DOHH2 (cell line): Measurements from ENCODE around the gene MACROH2A2.
"Not testable (repeated sequence)": the region's sequence is repeated elsewhere in the genome, so short reads cannot be mapped to it uniquely, and the experiment has no call there.

Experiments
- H3F3A ChIP-seq: fragments of 200-600 bp; sonication (generic), shearing (Covaris generic); 2 replicates; pipeline ENCODE4 v1.6.0; 2016; ENCODE audit warnings: antibody characterized with exemption, mild to moderate bottlenecking; ENCODE audit not compliant: control insufficient read depth, insufficient read depth
- H3K27ac ChIP-seq: fragments of 200-600 bp; sonication (generic); 2 replicates; pipeline ENCODE4 v1.5.1; 2014; ENCODE audit warnings: low read depth, mild to moderate bottlenecking, low read length, moderate library complexity
- H3K27me3 ChIP-seq: fragments of 200-600 bp; sonication (generic); 2 replicates; pipeline ENCODE4 v1.6.1; 2014; ENCODE audit warnings: mild to moderate bottlenecking, low read length, mixed read lengths; ENCODE audit not compliant: control insufficient read depth
- H3K36me3 ChIP-seq: fragments of 200-600 bp; sonication (generic); 2 replicates; pipeline ENCODE4 v1.6.1; 2014; ENCODE audit warnings: mild to moderate bottlenecking, low read length, moderate library complexity, mixed read lengths; ENCODE audit not compliant: control insufficient read depth
- H3K4me1 ChIP-seq: fragments of 200-600 bp; sonication (generic); 2 replicates; pipeline ENCODE4 v1.6.1; 2014; ENCODE audit warnings: mild to moderate bottlenecking, low read length, mixed read lengths; ENCODE audit not compliant: control insufficient read depth
- H3K4me2 ChIP-seq: fragments of 200-600 bp; sonication (generic); 2 replicates; pipeline ENCODE4 v1.6.0; 2014; ENCODE audit warnings: mild to moderate bottlenecking, low read length, moderate library complexity
- H3K4me3 ChIP-seq: fragments of 200-600 bp; sonication (generic); 2 replicates; pipeline ENCODE4 v1.5.1; 2014; ENCODE audit warnings: mild to moderate bottlenecking, low read length, mixed read lengths
- H3K79me2 ChIP-seq: fragments of 200-600 bp; sonication (generic); 2 replicates; pipeline ENCODE4 v1.6.1; 2014; ENCODE audit warnings: mild to moderate bottlenecking, low read length, mixed read lengths; ENCODE audit not compliant: control insufficient read depth
- H3K9me2 ChIP-seq: fragments of 200-600 bp; sonication (generic); replicated peaks from 2 replicates; pipeline ENCODE4 v1.6.1; 2014; ENCODE audit warnings: mild to moderate bottlenecking, low read length, mixed read lengths; ENCODE audit not compliant: control insufficient read depth
- H3K9me3 ChIP-seq: fragments of 200-600 bp; sonication (generic); 2 replicates; pipeline ENCODE4 v1.6.1; 2014; ENCODE audit warnings: antibody characterized with exemption, low read length, mixed read lengths; ENCODE audit not compliant: control insufficient read depth, insufficient read depth
- H4K20me1 ChIP-seq: fragments of 200-600 bp; sonication (generic); 2 replicates; pipeline ENCODE4 v1.6.0; 2014; ENCODE audit warnings: low read depth, mild to moderate bottlenecking, antibody characterized with exemption, low read length, moderate library complexity; ENCODE audit not compliant: control insufficient read depth, insufficient read depth
- CTCF ChIP-seq: fragments of 200-600 bp; sonication (generic); IDR thresholded peaks from one replicate; pipeline ENCODE4 v1.5.1; 2014; ENCODE audit warnings: antibody characterized with exemption, mild to moderate bottlenecking, low read depth, low read length; ENCODE audit not compliant: poor library complexity, severe bottlenecking
- EZH2phosphoT487 ChIP-seq: fragments of 200-600 bp; sonication (generic); IDR thresholded peaks from 2 replicates; pipeline ENCODE4 v1.6.1; 2017; ENCODE audit warnings: borderline replicate concordance, mild to moderate bottlenecking, antibody characterized with exemption, low read length, moderate library complexity, mixed read lengths

The MACROH2A2 gene

GRCh38 chr10:70097459-70097858, 44.8 kb downstream of the MACROH2A2 start:
- H3K36me3 ChIP-seq = no peaks in the 10 kb centered on the region

GRCh38 chr10:70098271-70098670, 45.6 kb downstream of the MACROH2A2 start:
- Histone ChIP-seq H3K9me2 (no peaks in the 10 kb centered on the region), H3K27ac (no peak overlapping the region), H3K79me2 (no peaks in the 10 kb centered on the region), H3F3A (no peaks in the 10 kb centered on the region), H3K9me3 (no peaks in the 10 kb centered on the region), H4K20me1 (no peaks in the 10 kb centered on the region), H3K4me2 (no peak overlapping the region), H3K27me3 (peaks cover 15% of the 10 kb centered on the region), H3K36me3 (no peaks in the 10 kb centered on the region), H3K4me1 (no peaks in the 10 kb centered on the region), H3K4me3 (no peak overlapping the region)
- TF ChIP-seq CTCF = no peak
- TF ChIP-seq EZH2phosphoT487 = no peak

More at GRCh38 chr10:70097459-70097858, 44.8 kb downstream of the MACROH2A2 start:
- H3K79me2 ChIP-seq = no peaks in the 10 kb centered on the region
- no peaks in the 10 kb centered on the region for H3K9me2 ChIP-seq
- H3K4me1 ChIP-seq = no peaks in the 10 kb centered on the region
- no peak overlapping the region for H3K4me2 ChIP-seq
- no peaks in the 10 kb centered on the region for H3F3A ChIP-seq
- no peaks in the 10 kb centered on the region for H4K20me1 ChIP-seq
- H3K27me3 ChIP-seq = peaks cover 15% of the 10 kb centered on the region
- H3K9me3 ChIP-seq = no peaks in the 10 kb centered on the region
- no peak for TF ChIP-seq EZH2phosphoT487
- TF ChIP-seq CTCF = no peak
- H3K27ac ChIP-seq = no peak overlapping the region
- no peak overlapping the region for H3K4me3 ChIP-seq

GRCh38 chr10:70101068-70101562, 48.5 kb downstream of the MACROH2A2 start:
- H3K27ac ChIP-seq, H4K20me1 ChIP-seq, H3K9me2 ChIP-seq, H3K4me1 ChIP-seq, H3K4me3 ChIP-seq, H3K9me3 ChIP-seq, H3K27me3 ChIP-seq, H3K36me3 ChIP-seq, H3K79me2 ChIP-seq, H3K4me2 ChIP-seq, H3F3A ChIP-seq: not testable (repeated sequence)

GRCh38 chr10:70101668-70102067, 49.0 kb downstream of the MACROH2A2 start:
- H3K79me2 ChIP-seq = no peaks in the 10 kb centered on the region
- no peak overlapping the region for H3K4me3 ChIP-seq
- no peak overlapping the region for H3K27ac ChIP-seq
- H3K27me3 ChIP-seq = peaks cover 3% of the 10 kb centered on the region; the same call in 1 of the 2 replicates
- no peaks in the 10 kb centered on the region for H3K4me1 ChIP-seq
- no peaks in the 10 kb centered on the region for H3K9me3 ChIP-seq
- H4K20me1 ChIP-seq = no peaks in the 10 kb centered on the region
- H3K36me3 ChIP-seq = no peaks in the 10 kb centered on the region
- H3K4me2 ChIP-seq = no peak overlapping the region
- TF ChIP-seq EZH2phosphoT487 = no peak
- H3F3A ChIP-seq = no peaks in the 10 kb centered on the region
- no peaks in the 10 kb centered on the region for H3K9me2 ChIP-seq
